H9 (cell line): ENCODE results near the gene NUDT14. TPM values are rescaled to one million over a fixed set of nuclear protein-coding genes. Genes with fewer than 3 reads are reported as not detected.

Experiments
- DNase-seq: peaks from one replicate; pipeline ENCODE4 v3.0.0-alpha.2; 2017
- H2AFZ ChIP-seq: one replicate; pipeline ENCODE4 v1.6.1; 2013; ENCODE audit warnings: mild to moderate bottlenecking, low read length, control low read depth, moderate library complexity
- H2AK5ac ChIP-seq: 2 replicates; pipeline ENCODE4 v1.6.1; 2013; ENCODE audit warnings: low read length, control low read depth, mixed read lengths; ENCODE audit not compliant: insufficient read length
- H2BK120ac ChIP-seq: one replicate; pipeline ENCODE4 v1.6.1; 2013; ENCODE audit warnings: low read depth, mild to moderate bottlenecking, low read length, control low read depth, inconsistent platforms; ENCODE audit not compliant: poor library complexity, severe bottlenecking
- H2BK12ac ChIP-seq: 2 replicates; pipeline ENCODE4 v1.6.1; 2013; ENCODE audit warnings: low read length, control low read depth, mixed read lengths, low read depth; ENCODE audit not compliant: insufficient read length
- H2BK15ac ChIP-seq: 2 replicates; pipeline ENCODE4 v1.6.1; 2013; ENCODE audit warnings: low read depth, low read length, control low read depth
- H2BK20ac ChIP-seq: one replicate; pipeline ENCODE4 v1.6.1; 2013; ENCODE audit warnings: low read depth, mild to moderate bottlenecking, low read length, control low read depth, inconsistent platforms; ENCODE audit not compliant: poor library complexity, severe bottlenecking
- H2BK5ac ChIP-seq: 2 replicates; pipeline ENCODE4 v1.6.1; 2013; ENCODE audit warnings: low read length, control low read depth, mixed read lengths; ENCODE audit not compliant: insufficient read length
- H3K14ac ChIP-seq: 2 replicates; pipeline ENCODE4 v1.6.1; 2013; ENCODE audit warnings: low read length, control low read depth; ENCODE audit not compliant: insufficient read depth
- H3K18ac ChIP-seq: 2 replicates; pipeline ENCODE4 v1.6.1; 2013; ENCODE audit warnings: low read depth, mild to moderate bottlenecking, mixed read lengths, low read length, control low read depth; ENCODE audit not compliant: insufficient read length
- H3K23ac ChIP-seq: 2 replicates; pipeline ENCODE4 v1.6.1; 2013; ENCODE audit warnings: low read length, control low read depth, mixed read lengths, low read depth; ENCODE audit not compliant: insufficient read length
- H3K23me2 ChIP-seq: 2 replicates; pipeline ENCODE4 v1.6.1; 2013; ENCODE audit warnings: low read depth, mild to moderate bottlenecking, mixed read lengths, low read length, control low read depth; ENCODE audit not compliant: insufficient read length, poor library complexity, severe bottlenecking
- H3K27ac ChIP-seq: 2 replicates; pipeline ENCODE4 v1.5.1; 2013; ENCODE audit warnings: low read length, control low read depth, mixed read lengths, low read depth; ENCODE audit not compliant: insufficient read length
- H3K27me3 ChIP-seq: 2 replicates; pipeline ENCODE4 v1.6.1; 2013; ENCODE audit warnings: low read length, control low read depth, inconsistent platforms; ENCODE audit not compliant: insufficient read depth
- H3K4ac ChIP-seq: 2 replicates; pipeline ENCODE4 v1.6.1; 2013; ENCODE audit warnings: low read depth, mild to moderate bottlenecking, control low read depth, inconsistent platforms, low read length, moderate library complexity
- H3K4me1 ChIP-seq: 2 replicates; pipeline ENCODE4 v1.6.1; 2013; ENCODE audit warnings: low read length, control low read depth, inconsistent platforms; ENCODE audit not compliant: insufficient read depth
- H3K4me2 ChIP-seq: 2 replicates; pipeline ENCODE4 v1.6.1; 2013; ENCODE audit warnings: low read length, control low read depth, mixed read lengths; ENCODE audit not compliant: insufficient read length, insufficient read depth
- H3K56ac ChIP-seq: 2 replicates; pipeline ENCODE4 v1.6.1; 2013; ENCODE audit warnings: low read depth, mild to moderate bottlenecking, mixed read lengths, low read length, control low read depth; ENCODE audit not compliant: insufficient read length
- H3K79me1 ChIP-seq: 2 replicates; pipeline ENCODE4 v1.6.1; 2013; ENCODE audit warnings: low read depth, mild to moderate bottlenecking, moderate library complexity, low read length, control low read depth, inconsistent platforms; ENCODE audit not compliant: insufficient read depth, poor library complexity, severe bottlenecking
- H3K79me2 ChIP-seq: 2 replicates; pipeline ENCODE4 v1.6.1; 2013; ENCODE audit warnings: low read length, control low read depth, inconsistent platforms; ENCODE audit not compliant: insufficient read depth
- H3K9ac ChIP-seq: 2 replicates; pipeline ENCODE4 v1.6.1; 2013; ENCODE audit warnings: low read length, control low read depth, mixed read lengths; ENCODE audit not compliant: insufficient read length; ENCODE audit errors: extremely low read depth
- H3K9me3 ChIP-seq: one replicate; pipeline ENCODE4 v1.6.1; 2013; ENCODE audit warnings: low read depth, low read length, inconsistent platforms; ENCODE audit not compliant: control insufficient read depth
- H3T11ph ChIP-seq: one replicate; pipeline ENCODE4 v1.6.1; 2013; ENCODE audit warnings: mild to moderate bottlenecking, low read length, control low read depth, inconsistent platforms
- H4K20me1 ChIP-seq: one replicate; pipeline ENCODE4 v1.6.1; 2013; ENCODE audit not compliant: control insufficient read depth, insufficient read length, insufficient read depth
- H4K5ac ChIP-seq: 2 replicates; pipeline ENCODE4 v1.6.1; 2013; ENCODE audit warnings: low read depth, mild to moderate bottlenecking, mixed read lengths, low read length, control low read depth; ENCODE audit not compliant: insufficient read length
- H4K8ac ChIP-seq: replicated peaks from 2 replicates; pipeline ENCODE4 v1.6.1; 2013; ENCODE audit warnings: low read length, control low read depth, mixed read lengths, low read depth; ENCODE audit not compliant: insufficient read length
- H4K91ac ChIP-seq: 2 replicates; pipeline ENCODE4 v1.6.1; 2013; ENCODE audit warnings: low read depth, mild to moderate bottlenecking, moderate library complexity, mixed read lengths, low read length, control low read depth; ENCODE audit not compliant: insufficient read length
- H3K27ac Mint-ChIP-seq, 3 experiments: 2 replicates in 2 of 3; 3 replicates in 1 of 3; pipeline ENCODE4 v1.8.0; 2020 to 2021; ENCODE audit warnings: mixed read lengths in 3 of 3, mild to moderate bottlenecking in 1 of 3, moderate library complexity in 1 of 3
- H3K27me3 Mint-ChIP-seq: 2 replicates; pipeline ENCODE4 v1.8.0; 2021; ENCODE audit warnings: low read depth, mild to moderate bottlenecking, moderate library complexity, mixed read lengths
- H3K36me3 Mint-ChIP-seq, 3 experiments: 2 replicates in 2 of 3; 3 replicates in 1 of 3; pipeline ENCODE4 v1.8.0; 2020 to 2021; ENCODE audit warnings: low read depth in 3 of 3, mixed read lengths in 3 of 3; ENCODE audit not compliant: insufficient read depth in 1 of 3
- H3K4me1 Mint-ChIP-seq, 2 experiments: 2 replicates each; pipeline ENCODE4 v1.8.0; 2020; ENCODE audit warnings: mixed read lengths in 2 of 2
- H3K4me3 Mint-ChIP-seq, 2 experiments: 2 replicates in 1 of 2; 3 replicates in 1 of 2; pipeline ENCODE4 v1.8.0; 2020 to 2021; ENCODE audit warnings: mild to moderate bottlenecking in 2 of 2, mixed read lengths in 2 of 2, moderate library complexity in 1 of 2
- H3K9me3 Mint-ChIP-seq, 2 experiments: 2 replicates in 1 of 2; 3 replicates in 1 of 2; pipeline ENCODE4 v1.8.0; 2020; ENCODE audit warnings: mild to moderate bottlenecking in 2 of 2, mixed read lengths in 2 of 2, moderate library complexity in 1 of 2
- CTCF ChIP-seq: fragments of 200-600 bp; sonication (generic); conservative IDR thresholded peaks from 3 replicates; pipeline ENCODE4 v1.8.0; 2021; ENCODE audit warnings: antibody characterized with exemption, mild to moderate bottlenecking
- WGBS: extraction: QIAGEN DNeasy Blood & Tissue Kit; methylation state at CpG from one replicate; pipeline ENCODE4 v1.1.7; 2013; ENCODE audit warnings: missing lambda C conversion rate, low lambda C conversion rate, mixed read lengths; ENCODE audit not compliant: insufficient read length; ENCODE audit errors: extremely low coverage; 5-methylcytosine and 5-hydroxymethylcytosine counted together
- total RNA-seq: library from RNA; stranded (reverse); gene quantifications from 2 replicates; pipeline ENCODE4 v1.2.1, GENCODE V29; 2021

Gene NUDT14
- total RNA-seq, 1 experiment from 2014 or later = 41.1 TPM

GRCh38 chr14:105171004-105171673 is 10.0 kb downstream of the NUDT14 start:
- no peak overlapping the region for H2BK15ac ChIP-seq

More at GRCh38 chr14:105171004-105171673, 10.0 kb downstream of the NUDT14 start:
- Histone ChIP-seq H3K79me1 (no peaks in the 10 kb centered on the region), H4K20me1 (no peaks in the 10 kb centered on the region), H4K91ac (no peak overlapping the region), H2BK5ac (no peak overlapping the region), H3K23me2 (peaks cover 3% of the 10 kb centered on the region), H3K18ac (no peak overlapping the region), H3K4ac (no peak overlapping the region), H2AFZ (no peak overlapping the region), H4K5ac (no peak overlapping the region), H3K27me3 (peaks cover 7% of the 10 kb centered on the region; the same call in 1 of the 2 replicates), H2BK120ac (no peak overlapping the region), H3K4me2 (no peak overlapping the region), H3K23ac (no peak overlapping the region), H3K14ac (no peak overlapping the region), H2AK5ac (no peak overlapping the region), H2BK20ac (no peak overlapping the region), H4K8ac (no peak overlapping the region), H3K79me2 (no peaks in the 10 kb centered on the region), H3K9me3 (no peaks in the 10 kb centered on the region), H2BK12ac (no peak overlapping the region), H3K9ac (no peak overlapping the region), H3T11ph (no peak overlapping the region), H3K56ac (no peak overlapping the region), H3K27ac (no peak overlapping the region), H3K4me1 (no peaks in the 10 kb centered on the region)
- Mint-ChIP-seq H3K4me1 (peaks cover 10 to 14% of the 10 kb centered on the region in 2 experiments), H3K9me3 (no peaks in the 10 kb centered on the region), H3K36me3 (no peaks in the 10 kb centered on the region), H3K4me3 (no peak overlapping the region), H3K27me3 (peaks cover 24% of the 10 kb centered on the region), H3K27ac (no peak overlapping the region)
- DNase-seq = no peak
- WGBS = no CpG with 5 or more reads among the region's 19 CpGs
- no peak for TF ChIP-seq CTCF
